ENCODE results near the gene FTH1.

The FTH1 gene

GRCh38 chr11:61947486-61948210 lies 19.8 kb downstream of the FTH1 start:
- no peak for DNase-seq

- DNase-seq: no peak
Observed at GRCh38 chr11:61946894-61947293, 20.5 kb downstream of the FTH1 start.

- DNase-seq: no peak
Observed at GRCh38 chr11:61945191-61945590, 22.2 kb downstream of the FTH1 start.

GRCh38 chr11:61940466-61940865 lies 27.0 kb downstream of the FTH1 start:
- DNase-seq: no peak

GRCh38 chr11:61935861-61936260 lies 31.6 kb downstream of the FTH1 start:
- no peak for DNase-seq

- no peak for DNase-seq
Observed at GRCh38 chr11:61930933-61931332, 36.5 kb downstream of the FTH1 start.

GRCh38 chr11:61928606-61929005 lies 38.8 kb downstream of the FTH1 start:
- no peak for DNase-seq

- no peak for DNase-seq
Observed at GRCh38 chr11:61927501-61927900, 39.9 kb downstream of the FTH1 start.

- DNase-seq: no peak
Observed at GRCh38 chr11:61926235-61926634, 41.2 kb downstream of the FTH1 start.

- no peak for DNase-seq
Observed at GRCh38 chr11:61925736-61926135, 41.7 kb downstream of the FTH1 start.

GRCh38 chr11:61924064-61924455 lies 43.4 kb downstream of the FTH1 start:
- DNase-seq: no peak

- no peak for DNase-seq
Observed at GRCh38 chr11:61923166-61924063, 44.0 kb downstream of the FTH1 start.

- peak; percentile 58 for DNase-seq
Observed at GRCh38 chr11:61922539-61922938, 44.9 kb downstream of the FTH1 start.

- DNase-seq: no peak
Observed at GRCh38 chr11:61921446-61921845, 46.0 kb downstream of the FTH1 start.

- DNase-seq: no peak
Observed at GRCh38 chr11:61919705-61920631, 47.5 kb downstream of the FTH1 start.

- DNase-seq: no peak
Observed at GRCh38 chr11:61918938-61919704, 48.3 kb downstream of the FTH1 start.

- DNase-seq: no peak
Observed at GRCh38 chr11:61918251-61918937, 49.0 kb downstream of the FTH1 start.

GRCh38 chr11:61917334-61918109 lies 49.9 kb downstream of the FTH1 start, which contains the start of gene RAB3IL1:
Gene RAB3IL1, minus strand, starts transcription at chr11:61917566. Its CDS starts 199 bp downstream, at chr11:61917367.
- DNase-seq: no peak

- DNase-seq: no peak
Observed at GRCh38 chr11:61916737-61917333, 50.6 kb downstream of the FTH1 start.

- DNase-seq: no peak
Observed at GRCh38 chr11:61914471-61915171, 52.8 kb downstream of the FTH1 start.

Measured in GF-D8 (cell line).